ENCODE measurements around the gene TRAM2.

Gene TRAM2

DNA sequence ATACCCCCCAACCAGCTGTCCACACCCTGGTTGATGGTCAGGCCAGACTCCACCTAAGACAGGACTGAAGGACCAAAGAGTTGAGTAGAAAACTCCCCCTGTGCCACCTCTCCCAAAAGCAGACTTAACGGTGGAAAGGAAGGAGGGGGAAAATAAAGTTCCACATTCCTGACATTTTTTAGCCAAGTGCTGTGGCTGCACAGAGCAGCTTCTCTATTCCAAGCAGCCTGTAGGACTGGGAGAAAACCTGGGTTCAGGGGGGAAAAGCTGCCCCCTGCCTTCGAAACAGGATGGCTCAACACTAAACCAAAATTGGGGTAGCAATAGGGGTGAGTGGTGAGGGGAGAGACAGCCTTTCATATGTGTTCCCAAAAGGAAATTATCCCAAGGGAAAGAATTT is 3.6 kb downstream of the TRAM2 start:
- DNase-seq = no peak
- in situ Hi-C loops (cut with MboI; ENCODE audit: low pct_unique_long_range_greater_than_20kb, low sequenced_read_pairs) = no loop called here

DNA sequence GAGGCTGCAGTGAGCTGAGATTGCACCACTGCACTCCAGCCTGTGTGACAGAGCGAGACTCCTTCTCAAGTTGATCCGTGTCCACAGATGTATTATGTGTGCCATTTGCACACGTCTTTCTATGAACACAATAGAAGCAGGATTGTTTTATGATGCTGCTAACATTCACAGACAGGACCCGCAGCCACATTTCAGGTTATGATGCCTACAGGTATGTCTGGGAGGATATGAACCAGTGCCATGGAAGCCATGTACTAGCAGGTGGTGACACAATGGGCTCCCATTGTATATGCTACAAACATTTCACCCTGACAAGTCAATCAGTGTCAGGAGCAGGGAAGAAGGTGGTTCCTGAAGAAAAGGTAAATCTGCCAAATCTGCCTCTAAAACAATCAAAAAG is 4.3 kb downstream of the TRAM2 start:
- in situ Hi-C loops (cut with MboI; ENCODE audit: low pct_unique_long_range_greater_than_20kb, low sequenced_read_pairs) = no loop called here

DNA sequence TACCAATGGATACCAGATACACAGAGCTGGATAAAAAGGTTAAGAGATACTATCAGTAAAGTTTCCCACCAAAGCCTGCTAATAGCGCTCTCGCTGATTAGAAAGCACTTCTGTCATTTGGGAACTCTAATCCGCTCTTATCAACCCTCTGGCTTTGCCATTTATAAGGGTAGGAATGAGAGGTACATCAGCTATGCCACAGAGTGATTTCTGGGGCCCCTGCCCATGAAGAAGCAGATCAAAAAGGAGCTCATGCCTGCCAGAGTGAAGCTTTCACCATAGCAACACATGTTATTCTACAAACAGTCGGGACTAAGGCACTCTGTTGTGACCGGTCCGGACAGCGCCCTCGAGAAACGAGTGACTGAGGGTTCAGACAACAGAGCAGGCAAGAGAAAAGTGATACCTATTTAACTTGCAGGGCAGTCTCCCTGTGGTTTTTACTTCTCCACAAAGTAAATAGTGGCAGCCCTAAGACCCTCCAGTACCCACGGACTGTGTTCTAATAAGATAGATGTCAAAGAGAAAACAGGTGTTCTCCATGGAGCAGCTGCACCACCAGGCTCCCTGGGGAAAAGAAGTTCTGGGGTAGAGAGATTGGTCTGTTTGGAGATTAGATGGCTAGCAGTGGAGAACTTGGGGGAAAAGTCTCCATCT is 5.6 kb downstream of the TRAM2 start:
- DNase-seq = no peak
- in situ Hi-C loops (cut with MboI; ENCODE audit: low pct_unique_long_range_greater_than_20kb, low sequenced_read_pairs) = no loop called here

More for the DNA sequence above, 4.3 kb downstream of the TRAM2 start:
- DNase-seq = no peak

DNA sequence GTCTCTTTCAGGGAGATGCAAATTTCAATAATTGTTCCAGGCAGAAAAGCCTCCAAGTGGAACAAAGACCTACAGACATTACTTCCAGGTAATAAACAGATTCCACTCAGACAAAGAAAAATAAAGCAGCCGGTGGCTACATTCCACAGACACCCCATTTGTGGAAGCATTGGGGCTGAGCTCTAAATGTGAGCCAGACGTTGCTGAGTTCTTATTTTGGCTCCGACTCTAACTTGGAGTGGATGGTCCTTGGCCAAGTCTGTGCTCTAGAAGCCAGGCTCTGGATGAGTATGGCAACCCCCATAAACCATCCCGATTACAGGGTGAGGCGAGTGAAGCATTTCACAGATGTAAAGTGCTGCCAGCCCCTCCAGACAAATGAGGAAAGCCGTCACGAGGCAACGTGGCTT is 6.6 kb downstream of the TRAM2 start:
- DNase-seq = no peak
- in situ Hi-C loops (cut with MboI; ENCODE audit: low pct_unique_long_range_greater_than_20kb, low sequenced_read_pairs) = no loop called here

DNA sequence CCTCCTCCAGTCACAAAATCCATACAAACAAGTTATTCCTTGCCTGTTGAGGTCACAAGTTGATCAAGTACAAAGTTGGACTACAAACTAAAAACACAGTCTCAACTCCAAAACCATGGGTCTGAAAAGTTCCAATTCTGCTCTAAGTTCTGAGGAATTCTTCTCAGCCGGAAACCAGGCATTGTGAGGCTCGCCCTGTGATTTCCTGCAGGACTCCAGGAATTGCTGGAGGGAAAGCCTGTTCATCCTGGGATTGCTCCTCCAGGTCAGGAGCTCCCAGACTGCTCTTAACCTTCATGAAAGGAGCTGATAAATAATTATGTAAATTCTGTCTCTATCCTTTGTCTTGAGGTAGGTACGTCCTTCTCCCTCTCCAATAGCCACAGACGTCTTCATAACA is 8.5 kb downstream of the TRAM2 start:
- in situ Hi-C loops (cut with MboI; ENCODE audit: low pct_unique_long_range_greater_than_20kb, low sequenced_read_pairs) = no loop called here
- DNase-seq = no peak

DNA sequence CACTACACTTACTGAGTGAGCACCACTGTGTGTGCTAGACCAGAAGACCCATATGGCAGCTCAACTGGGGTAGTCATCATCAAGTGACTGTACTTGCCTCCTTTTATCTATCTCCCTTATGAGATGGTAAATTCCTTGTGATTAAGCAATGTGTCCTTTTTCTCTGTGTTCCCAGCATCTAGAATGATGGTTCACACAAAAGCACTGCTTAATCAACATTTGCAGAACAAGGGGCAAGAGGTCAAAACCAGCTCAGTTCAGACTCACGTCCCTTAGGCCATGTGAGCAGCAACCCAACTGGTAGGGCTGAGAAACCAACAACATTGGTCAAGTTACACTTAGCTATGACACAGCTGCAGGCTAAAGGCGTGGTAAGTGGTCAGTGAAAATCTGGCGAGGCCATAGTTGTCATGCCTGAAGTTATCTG is 10.0 kb downstream of the TRAM2 start:
- no peak for DNase-seq
- in situ Hi-C loops (cut with MboI; ENCODE audit: low pct_unique_long_range_greater_than_20kb, low sequenced_read_pairs) = no loop called here

DNA sequence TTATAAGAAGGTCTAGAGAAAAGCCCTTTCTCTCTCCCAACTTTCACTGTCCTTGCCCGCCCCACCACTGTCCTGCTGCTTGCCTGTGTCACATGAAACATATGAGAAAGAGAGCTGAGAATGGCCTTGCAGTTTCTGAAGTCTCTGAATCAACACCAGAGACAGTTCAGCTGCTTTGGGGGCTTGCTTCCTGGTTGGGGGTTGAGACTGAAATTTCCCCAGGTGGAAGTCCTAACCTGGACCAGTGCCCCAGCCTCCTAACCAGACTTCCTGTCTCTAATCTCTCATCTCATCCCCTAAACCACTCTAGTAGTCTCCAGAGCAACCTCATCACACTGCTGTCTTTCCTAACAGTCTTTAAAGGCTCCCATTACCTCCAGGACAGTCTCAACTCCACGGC is 10.7 kb downstream of the TRAM2 start:
- in situ Hi-C loops (cut with MboI; ENCODE audit: low pct_unique_long_range_greater_than_20kb, low sequenced_read_pairs) = no loop called here
- DNase-seq = peak; percentile 11

DNA sequence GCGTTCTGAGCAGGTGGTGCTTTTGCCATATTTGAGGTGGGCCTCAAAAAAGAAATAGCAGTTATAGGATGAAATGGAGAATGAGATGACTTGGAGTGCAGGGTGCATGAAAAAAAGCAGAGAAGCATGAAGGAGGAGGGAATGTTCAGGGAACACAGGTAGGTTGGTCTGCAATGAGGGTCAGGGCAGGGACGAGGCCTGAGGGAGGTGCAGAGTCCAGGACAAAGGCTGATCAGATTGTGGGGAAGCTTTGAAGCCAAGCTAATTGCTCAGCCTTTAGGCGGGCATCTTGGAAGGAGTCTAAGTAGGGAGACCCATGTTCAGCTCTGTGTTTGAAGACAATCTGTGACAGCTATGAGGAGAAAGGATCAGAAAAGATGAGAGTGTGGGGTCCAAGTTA is 12.0 kb downstream of the TRAM2 start:
- in situ Hi-C loops (cut with MboI; ENCODE audit: low pct_unique_long_range_greater_than_20kb, low sequenced_read_pairs) = no loop called here
- no peak for DNase-seq

DNA sequence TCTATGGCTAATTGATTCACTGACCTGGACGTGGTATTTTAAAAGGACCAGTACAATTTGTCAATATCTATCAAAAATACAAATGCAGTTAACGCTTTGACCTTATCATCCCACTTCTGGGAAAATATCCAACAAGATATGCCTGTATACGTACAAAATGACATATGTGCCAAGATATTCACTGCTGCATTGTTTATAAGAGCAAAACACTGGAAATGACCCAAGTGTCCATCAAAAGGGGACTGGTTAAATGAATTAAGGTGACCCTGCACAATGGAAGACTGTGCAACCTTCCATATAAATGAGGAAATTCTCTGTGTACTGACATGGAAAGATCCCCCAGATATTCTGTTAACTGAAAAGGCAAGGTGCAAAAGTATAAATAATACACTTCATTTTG is 13.9 kb downstream of the TRAM2 start:
- in situ Hi-C loops (cut with MboI; ENCODE audit: low pct_unique_long_range_greater_than_20kb, low sequenced_read_pairs) = no loop called here
- no peak for DNase-seq

DNA sequence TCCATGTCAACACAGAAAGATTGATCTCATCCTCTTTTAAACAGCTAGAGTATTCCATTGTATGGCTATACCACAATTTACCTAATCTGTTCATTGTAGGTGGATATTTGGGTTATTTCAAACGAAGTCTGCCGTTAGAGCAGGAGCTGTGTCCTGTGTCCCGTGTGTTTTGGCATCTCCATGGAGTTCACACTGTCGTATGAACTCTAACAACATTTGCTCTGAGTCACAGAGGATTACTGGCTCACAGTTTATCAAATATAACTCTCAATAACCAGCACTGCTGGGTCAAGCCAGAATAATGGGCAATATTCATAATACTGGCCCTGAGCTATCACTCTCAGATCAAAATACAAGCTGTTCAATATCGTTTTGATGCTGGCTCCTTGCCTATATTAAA is 16.4 kb downstream of the TRAM2 start:
- in situ Hi-C loops (cut with MboI; ENCODE audit: low pct_unique_long_range_greater_than_20kb, low sequenced_read_pairs) = no loop called here

DNA sequence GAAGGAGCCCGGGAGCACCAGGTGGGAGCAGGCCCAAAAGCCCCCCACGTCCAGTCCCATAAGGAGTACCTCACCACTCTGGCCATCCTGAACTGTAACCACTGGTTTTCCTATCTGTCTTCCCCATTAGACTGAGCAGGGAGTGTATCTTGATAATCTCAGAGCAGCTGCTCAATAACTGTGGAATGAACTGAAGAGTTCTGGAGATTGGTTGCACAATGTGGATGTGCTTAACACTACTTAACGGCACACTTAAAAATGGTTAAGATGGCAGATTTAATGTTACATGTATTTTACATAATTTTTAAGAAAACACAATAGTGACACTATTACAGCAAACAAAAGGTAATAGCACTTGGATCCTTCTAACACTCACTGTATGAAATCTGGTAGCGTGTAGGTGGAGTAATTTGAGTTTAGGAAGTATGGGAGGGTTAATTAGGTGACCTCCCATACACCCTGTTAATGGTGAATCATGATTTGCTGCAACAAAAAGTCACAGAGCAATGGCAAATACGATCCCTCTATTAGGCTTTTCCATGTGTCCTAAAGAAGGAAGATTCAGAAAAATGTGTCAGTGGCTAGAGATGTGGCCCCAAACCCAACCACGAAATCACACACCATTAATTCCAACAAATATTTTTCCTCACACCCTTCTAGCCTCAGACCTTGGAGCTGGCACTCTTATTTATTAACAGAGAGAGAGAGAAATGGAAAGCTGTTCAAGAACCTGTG is 18.4 kb downstream of the TRAM2 start:
- DNase-seq = no peak
- in situ Hi-C loops (cut with MboI; ENCODE audit: low pct_unique_long_range_greater_than_20kb, low sequenced_read_pairs) = no loop called here

More for the DNA sequence above, 16.4 kb downstream of the TRAM2 start:
- no peak for DNase-seq

DNA sequence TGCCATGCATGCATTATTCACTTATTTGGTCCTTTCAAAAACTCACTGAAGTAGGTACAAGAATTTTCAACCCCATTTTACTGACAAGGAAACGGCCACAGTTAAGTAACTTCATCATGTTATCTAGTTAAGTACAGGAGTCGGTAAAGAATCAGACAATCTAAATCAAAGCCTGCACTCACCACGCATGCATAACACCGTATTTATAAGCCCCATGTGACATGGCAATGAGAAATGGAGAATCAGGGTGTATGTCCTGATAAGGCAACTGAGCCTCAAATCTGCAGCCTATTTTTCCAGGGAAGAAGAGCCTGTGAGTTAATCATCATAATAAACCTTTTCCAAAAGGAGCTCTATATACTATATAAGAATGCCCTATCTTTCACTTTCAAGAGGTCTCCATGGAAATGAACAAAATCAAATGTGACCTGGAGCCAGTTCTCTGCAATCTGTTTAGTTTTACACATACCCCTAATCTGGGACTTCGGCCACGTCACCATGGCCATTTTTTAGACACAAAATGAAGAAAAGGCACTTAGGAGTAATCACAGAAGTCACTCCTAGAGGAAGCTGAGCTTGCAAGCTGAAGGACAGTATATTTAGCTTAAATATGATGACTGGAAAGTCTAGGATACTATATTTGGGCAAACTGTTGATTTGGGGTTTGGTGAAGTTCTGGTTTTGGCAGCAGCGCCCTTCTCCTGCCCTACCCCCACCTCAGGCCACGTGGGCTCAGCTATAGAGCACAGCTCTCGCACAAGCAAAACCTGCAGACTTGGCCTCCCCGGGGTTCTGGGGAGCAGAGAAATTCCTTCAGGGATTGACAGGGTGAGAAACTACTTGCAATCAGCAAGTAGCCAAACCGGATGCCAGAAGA is 19.2 kb downstream of the TRAM2 start:
- DNase-seq = no peak
- in situ Hi-C loops (cut with MboI; ENCODE audit: low pct_unique_long_range_greater_than_20kb, low sequenced_read_pairs) = no loop called here

DNA sequence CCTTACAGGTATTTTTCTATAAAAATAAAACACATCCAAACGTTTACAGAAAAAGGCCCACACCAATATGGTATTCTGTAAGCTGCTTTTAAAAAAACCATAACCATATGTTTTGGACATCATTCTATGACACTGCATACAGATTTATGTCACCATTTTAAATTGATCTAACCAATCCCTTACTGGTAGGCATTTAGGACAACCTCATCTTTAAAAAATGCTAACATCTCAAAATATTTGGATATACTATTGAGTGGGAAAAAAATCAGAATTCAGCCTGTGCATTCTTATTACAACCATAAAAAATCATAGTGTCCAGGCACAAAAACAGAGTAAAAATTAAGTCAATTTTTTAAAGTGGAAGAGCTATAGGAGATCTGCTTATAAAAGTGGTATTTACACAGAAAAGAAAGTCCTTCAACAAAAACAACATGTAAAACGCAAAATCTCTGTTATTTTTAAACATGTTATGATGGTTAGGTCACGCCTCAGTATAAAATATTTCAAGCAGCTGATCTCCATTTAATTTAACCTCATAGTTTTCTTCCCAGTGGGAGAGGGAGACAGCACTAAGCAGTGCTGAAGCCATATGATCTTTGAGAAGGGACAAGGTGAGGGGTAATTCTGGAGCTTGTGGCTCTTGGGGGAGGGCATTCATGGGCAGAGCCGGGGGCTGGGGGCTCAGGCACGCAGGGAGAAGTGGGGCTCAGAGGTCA is 21.2 kb downstream of the TRAM2 start:
- no peak for DNase-seq
- in situ Hi-C loops (cut with MboI; ENCODE audit: low pct_unique_long_range_greater_than_20kb, low sequenced_read_pairs) = no loop called here

DNA sequence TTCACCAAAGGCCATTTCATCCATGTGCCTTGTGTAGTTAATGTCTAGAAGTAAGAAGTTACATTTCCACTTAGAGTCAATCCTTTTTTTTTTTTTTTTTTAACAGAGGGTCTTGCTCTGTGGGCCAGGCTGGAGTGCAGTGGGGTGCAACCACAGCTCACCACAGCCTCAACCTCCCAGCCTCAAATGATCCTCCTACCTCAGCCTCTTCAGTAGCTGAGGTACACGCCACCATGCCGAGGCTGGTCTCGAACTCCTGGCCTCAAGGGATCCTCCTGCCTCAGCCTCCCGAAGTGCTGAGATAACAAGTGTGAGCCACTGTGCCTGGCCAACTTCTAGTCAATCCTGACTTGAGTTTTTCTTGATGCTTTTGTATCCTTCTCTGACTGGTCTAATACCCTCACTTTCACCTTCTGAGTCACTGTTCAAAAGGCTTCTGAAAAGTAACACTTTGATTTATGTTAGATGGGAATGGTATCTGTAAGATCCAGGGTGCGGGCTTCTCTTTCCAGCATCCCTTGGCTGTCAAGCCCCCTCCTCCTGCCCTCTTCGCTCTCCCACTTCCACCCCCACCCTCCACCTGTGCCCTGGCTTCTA is 22.1 kb downstream of the TRAM2 start:
- no peak for DNase-seq
- in situ Hi-C loops (cut with MboI; ENCODE audit: low pct_unique_long_range_greater_than_20kb, low sequenced_read_pairs) = no loop called here

DNA sequence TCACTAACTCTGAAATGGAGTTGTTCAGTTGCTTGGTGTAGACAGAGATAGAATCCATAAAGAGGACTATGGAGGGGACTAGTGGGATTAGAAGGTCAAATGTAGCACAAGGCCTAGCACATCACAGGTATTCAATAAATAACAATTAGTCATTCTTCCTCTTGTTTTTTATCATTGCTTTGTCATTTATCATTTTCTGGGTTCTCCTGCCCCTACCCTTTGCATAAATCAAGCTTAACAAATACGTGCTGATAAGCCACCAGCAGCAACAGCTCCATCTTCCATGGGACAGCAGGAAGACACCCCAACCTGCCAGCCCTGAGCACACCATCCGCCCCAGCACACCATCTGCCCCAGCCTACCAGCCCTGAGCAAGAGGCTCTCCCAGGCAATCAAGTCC is 23.1 kb downstream of the TRAM2 start:
- in situ Hi-C loops (cut with MboI; ENCODE audit: low pct_unique_long_range_greater_than_20kb, low sequenced_read_pairs) = no loop called here
- no peak for DNase-seq

DNA sequence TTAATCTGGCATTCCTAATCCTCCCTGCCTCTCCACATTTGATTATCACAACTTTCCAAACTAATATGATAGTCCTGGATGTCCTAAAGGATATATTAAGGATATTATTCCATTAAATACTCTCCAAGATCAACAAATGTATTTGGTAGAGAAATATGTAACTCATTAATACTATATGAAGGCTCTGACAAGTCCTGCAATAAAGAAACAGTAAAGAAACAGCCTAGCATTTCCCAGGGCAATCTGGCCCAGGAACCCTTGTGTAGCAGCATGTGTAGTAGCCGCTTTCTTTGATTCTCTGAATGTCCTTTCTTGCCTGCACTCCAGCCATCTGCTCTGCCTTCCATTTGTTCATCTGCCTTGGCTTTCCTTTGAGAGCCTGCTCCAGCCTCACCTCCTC is 23.7 kb downstream of the TRAM2 start:
- in situ Hi-C loops (cut with MboI; ENCODE audit: low pct_unique_long_range_greater_than_20kb, low sequenced_read_pairs) = no loop called here
- DNase-seq = no peak

DNA sequence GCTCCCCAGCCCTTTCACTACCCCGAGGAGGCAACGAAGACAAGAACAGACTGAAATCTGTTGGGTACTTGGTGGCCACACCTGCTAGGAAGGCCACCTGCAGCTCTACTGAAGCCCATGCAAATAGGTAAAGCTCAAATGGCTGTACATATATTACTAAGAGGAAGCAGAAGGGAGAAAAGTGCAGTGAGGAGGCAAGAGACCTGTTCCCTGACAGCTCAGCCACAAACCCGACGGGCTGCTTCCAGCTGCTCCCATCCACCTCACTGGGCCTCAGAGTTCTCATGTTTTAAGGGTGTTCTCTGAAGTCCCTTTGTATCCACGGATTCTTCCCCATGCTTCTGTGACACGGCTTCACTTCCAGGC is 24.6 kb downstream of the TRAM2 start:
- no peak for DNase-seq
- in situ Hi-C loops (cut with MboI; ENCODE audit: low pct_unique_long_range_greater_than_20kb, low sequenced_read_pairs) = no loop called here

DNA sequence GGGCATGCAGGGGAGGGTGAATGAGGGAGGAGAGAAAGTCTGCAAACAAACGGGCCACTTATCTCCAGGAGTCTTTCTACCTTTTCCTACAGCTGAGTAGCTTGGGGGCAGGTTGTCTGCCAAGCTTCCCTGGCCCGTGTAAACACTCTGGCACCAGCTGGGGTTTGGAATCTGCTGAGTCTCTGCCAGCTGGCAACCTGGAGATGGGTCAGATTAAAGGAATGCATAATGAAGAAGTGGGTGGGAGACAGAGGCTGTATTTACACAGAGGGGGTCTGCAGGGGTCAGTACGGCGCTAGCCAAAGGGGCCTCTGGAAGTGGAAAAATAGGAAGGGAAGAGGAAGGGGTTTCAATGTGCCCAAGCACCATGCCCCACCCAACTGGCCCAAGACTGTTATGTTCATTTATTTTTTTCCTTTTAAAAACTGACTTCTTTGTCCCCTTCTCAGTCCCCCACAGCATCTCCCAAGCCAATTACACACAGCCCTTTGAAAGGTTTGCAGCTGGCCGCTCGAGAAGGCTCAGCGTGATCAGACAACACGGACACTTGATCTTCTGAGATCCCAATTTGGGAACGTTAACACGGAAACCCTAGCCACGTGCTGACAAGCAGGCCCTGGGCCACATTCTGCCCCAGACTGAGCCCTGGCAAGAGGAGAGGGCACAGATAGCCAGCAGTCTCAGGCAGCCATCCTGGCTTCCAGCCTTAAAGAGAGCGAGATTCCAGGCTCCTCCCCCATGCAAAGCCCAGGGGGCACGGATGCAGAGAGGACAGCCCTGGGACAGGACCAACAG is 25.2 kb downstream of the TRAM2 start:
- in situ Hi-C loops (cut with MboI; ENCODE audit: low pct_unique_long_range_greater_than_20kb, low sequenced_read_pairs) = no loop called here
- DNase-seq = no peak

Data from KBM-7 (cell line).